ENCODE measurements around the gene NSMCE1.

NSMCE1 gene, protein sequence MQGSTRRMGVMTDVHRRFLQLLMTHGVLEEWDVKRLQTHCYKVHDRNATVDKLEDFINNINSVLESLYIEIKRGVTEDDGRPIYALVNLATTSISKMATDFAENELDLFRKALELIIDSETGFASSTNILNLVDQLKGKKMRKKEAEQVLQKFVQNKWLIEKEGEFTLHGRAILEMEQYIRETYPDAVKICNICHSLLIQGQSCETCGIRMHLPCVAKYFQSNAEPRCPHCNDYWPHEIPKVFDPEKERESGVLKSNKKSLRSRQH

DNA sequence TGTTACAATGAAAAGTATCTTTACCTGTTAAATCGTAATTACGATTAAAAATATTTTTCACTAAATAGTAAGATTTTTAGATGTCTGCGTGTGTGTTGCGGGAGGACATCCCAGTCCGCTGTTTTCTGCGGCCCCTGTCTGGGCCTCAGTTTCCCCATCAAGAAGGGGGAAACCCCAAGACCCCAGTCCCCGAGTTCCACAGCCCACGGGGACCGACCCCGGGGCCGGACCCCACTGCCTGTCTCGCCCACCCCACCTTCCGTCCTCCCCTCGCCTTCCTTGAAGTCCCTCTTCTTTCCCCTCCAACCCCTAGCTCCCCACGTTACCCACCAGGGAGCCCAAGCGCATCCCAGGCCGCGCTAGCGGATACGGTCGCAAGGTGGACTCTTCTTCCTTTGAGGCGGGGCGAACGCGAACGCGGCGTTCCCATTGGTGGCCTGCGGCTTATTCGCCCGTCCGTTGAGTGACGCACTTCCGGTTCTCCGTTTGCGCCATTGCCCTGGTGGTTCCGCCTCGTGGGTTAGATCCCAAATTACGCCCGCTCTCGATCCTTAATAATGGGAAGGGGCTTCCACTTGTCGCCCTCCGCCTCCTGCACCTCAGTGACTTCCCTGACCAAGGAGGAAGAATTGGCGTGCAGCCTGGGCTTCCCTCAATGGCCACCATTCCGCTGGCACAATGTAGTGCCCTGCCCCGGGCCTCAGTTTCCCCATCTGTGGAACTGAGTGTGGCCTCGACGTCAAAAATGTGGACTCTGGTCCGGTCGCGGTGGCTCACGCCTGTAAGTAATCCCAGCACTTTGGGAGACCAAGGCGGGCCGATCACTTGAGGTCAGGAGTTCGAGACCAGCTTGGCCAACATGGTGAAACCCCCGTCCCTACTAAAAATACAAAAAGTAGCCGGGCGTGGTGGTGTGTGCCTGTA lies at the start of gene NSMCE1:
Gene NSMCE1, minus strand, starts transcription at position 397 of the 924 bp plus-strand sequence. CDS start 11,202 bp downstream, outside the sequence.
- peak within 1 kb of the TSS; percentile 31 for H3K4me3 ChIP-seq (ENCODE audit: low read depth, low read length)

DNA sequence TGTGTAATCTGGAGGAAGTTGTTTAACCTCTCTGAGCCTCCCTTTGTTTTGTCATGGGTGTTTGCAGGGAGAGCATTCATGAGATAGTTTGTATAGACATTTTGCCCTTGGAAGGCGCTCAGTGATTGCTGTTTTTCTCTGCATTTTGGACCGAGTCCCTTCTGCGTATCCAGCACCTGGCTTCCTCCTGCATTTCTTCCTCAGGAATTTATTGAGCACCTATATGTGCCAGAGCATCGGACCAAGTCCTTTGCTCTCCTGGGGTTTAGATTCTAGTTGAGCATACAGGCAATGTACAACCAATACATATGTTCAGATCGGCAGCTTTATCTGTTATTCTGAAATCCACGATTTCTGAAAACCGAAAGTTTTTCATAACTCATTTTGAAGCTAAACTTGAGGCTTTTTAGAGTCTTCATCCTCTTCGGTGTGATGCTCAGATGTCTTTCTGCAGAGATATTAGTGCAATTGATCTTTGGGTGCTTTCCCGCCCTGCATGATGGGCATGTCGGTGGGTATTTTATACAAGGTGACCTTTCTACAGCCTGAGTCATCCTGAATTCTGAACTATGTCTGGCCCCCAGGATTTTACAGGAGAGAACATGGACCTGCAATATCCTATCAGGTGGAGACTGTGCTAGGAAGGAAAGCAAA lies 49.3 kb upstream of the NSMCE1 start:
- no peak overlapping the region for H3K4me3 ChIP-seq (ENCODE audit: low read depth, low read length)

DNA sequence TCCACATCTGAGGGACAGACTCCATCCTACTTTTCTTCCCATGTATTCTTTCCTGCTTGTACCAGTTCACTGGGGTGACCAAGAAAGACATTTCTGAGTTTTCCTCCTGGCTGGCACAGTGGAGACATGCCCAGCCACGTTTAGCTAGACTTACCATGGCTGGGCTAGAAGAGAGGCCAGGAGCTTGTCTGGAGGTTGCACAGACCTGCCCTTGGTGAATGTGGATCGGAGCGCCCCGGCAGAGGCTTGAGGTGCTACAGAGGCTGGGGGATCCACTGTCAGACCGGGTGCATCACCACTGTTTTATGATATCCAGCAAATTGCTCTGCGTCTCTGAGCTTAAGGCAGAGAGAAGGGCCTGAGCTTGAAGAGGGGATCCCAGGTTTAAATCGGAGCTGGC lies 48.7 kb upstream of the NSMCE1 start:
- no peak overlapping the region for H3K4me3 ChIP-seq (ENCODE audit: low read depth, low read length)

DNA sequence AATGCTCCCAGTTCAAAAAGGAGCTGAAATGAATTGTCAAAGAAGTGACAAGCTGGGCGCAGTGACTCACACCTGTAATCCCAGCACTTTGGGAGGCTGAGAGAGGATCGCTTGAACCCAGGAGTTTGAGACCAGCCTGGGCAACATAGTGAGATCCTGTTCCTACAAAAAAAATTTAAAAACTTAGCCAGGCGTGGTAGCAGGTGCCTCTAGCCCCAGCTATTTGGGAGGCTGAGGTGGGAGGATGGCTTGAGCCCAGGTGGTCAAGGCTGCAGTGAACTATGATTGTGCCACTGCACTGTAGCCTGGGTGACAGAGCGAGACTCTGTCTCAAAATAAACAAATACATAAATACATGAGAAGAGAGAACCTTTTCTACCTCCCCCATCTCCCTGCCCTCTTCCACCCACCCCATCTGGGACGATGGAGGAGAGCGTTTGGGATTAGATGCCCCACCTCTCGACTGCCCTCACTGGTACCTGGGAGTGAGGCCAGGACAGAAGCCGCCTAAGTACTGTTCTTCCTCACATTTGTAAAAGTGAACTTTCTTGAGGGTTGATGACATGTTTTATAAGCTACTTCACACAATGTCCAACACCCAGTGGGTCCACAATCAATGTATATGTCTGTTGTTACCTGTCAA lies 47.6 kb upstream of the NSMCE1 start:
- H3K4me3 ChIP-seq (ENCODE audit: low read depth, low read length) = no peak overlapping the region

DNA sequence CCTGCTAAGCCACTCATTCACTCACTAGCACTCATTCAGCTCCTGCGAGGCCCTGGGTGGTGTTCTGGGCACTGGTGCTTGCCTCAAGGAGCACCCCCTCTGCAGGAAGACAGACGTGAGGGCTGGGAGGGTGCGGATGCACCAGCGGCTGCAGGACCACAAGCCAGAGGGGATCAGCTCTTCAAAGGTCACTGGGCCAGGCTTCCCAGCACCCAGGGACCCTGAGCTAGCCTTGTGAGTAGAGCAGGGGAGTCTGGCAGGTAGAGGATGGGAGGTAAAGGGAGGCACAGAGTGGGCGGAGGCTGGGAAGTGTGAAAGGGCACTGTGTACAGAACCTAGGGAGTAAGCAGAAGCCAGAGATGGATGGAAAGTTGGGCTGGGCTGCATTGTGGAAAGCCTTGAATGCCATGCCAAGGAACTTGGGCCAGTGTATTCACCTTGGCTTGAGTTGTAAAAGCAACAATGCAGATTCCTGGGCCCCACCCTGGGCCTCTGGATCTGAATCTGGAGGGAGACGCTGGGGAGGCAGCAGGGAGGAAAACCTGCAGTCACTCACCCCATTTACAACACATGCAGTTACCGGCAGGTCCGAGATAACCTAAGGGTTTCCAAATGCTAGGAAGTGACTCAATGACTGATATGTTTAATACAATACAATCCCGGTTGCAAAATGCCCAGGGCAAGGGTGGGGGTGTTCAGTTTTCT lies 46.9 kb upstream of the NSMCE1 start:
- H3K4me3 ChIP-seq (ENCODE audit: low read depth, low read length) = no peak overlapping the region

DNA sequence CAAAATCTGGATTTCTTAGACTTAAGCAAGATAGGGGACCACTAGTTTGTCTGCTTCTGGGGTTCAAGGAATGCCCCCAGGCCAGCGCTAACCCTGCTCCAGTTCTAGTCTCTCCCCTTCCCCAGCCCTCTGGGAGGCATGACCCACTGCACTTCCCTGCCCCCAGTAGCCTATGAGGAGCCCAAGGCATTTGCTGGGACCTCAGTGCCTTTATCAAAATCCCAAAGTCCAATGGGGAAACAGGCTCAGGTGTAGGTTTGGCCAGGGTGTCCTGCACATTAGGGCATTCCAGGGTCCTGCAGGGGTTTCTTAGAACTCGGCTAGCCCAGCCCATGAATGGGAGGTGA lies 46.4 kb upstream of the NSMCE1 start:
- no peak overlapping the region for H3K4me3 ChIP-seq (ENCODE audit: low read depth, low read length)

DNA sequence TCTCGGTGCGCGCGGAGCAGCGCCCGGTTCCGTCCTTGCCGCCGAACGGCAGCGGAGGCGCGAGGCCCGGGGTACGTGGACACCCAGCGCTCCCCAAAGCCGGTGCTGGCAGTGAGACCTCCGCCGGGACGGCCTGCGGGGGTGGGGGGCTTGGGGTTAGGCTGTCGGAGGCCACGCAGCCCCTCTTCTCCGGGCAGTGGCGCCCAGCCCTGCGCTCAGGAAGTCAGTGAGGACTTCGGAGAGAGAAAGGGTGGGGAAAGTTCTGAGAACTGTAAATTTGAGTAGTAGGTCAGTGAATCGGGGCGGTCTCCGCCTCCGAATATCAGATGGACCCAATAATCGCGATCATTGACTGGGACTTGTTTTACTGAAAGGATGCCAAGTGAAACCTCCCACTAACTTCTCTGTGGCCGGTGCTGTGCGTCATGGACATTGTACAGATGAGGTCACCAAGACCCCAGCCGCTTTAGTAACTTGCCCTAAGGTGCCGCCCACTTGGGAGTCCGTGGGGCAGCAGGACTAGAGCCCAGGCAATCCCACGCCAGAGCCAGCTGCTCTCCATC lies 45.7 kb upstream of the NSMCE1 start:
- peak overlapping the region; percentile 65 for H3K4me3 ChIP-seq (ENCODE audit: low read depth, low read length)

DNA sequence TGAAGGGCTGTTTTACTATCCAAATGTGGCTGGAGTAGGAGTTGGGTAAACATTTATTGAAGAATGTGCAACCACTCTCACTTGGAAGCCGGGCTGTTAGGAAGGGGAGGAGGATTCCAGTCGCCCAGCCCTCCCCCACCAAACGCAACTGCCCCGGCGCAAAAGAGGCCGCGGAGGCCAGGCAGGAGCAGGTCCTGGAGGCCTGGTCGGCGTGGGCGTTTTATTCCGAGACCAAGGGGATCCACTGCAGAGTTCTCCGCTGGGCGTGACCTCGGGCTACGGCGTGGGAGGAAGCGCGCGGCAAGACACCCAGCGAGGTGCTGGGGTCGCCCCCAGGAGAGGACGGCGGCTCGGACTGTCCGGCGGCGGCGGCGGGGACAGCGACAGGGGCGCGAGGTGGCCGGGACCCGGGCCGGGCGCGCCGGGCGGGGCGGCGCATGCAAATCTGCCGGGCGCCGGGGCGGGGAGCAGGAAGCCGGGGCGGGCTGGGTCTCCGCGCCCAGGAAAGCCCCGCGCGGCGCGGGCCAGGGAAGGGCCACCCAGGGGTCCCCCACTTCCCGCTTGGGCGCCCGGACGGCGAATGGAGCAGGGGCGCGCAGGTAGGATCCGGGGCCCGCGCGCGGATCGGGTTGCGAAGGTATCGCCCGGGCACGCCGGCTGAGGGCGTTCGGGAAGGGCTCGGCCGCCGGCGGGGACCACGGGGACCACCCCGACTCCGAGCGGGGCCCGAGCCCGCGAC lies 45.0 kb upstream of the NSMCE1 start, which contains the start of gene IL4R:
Gene IL4R, plus strand, starts transcription at position 553 of the 739 bp plus-strand sequence. CDS start 26,230 bp downstream, outside the sequence.
- H3K4me3 ChIP-seq (ENCODE audit: low read depth, low read length) = peak within 1 kb of the TSS; percentile 65

DNA sequence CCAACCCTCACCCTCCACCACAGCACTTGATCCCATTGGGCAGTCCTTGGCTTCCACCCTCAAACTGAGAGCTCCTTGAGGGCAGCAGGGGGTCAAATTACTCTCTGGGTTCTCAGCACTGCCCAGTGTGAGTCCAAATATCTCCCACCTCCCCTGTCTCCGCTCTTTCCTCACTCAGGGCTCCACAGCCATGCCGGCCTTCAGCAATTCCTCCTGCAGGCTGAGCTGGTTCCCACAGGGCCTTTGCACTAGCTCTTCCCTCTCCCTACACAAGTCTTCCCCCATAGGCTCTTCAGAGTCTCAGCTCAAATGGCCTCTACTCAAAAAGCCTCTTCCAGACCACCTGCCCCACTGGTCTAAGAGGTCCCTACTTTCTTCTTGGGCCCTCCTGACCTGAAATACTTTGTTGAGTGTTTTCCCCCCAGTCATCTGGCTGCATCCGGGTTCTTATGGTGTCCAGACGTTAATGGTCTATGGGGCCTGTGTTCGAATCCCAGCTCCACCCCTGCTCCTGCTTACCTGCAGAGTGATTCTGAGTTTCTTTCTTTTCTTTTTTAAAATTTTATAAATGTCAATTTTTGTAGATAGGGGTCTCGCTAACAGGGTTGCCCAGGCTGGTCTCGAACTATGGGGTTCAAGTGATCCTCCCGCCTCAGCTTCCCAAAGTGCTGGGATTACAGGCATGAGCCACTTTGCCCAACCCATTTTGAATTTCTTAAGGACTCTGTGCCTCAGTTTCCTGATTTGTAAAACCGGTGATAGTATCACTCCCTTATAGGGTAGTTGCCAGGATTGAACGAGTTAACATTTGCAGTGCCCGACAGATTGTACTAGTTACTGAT lies 44.2 kb upstream of the NSMCE1 start:
- H3K4me3 ChIP-seq (ENCODE audit: low read depth, low read length) = peak overlapping the region; percentile 65

DNA sequence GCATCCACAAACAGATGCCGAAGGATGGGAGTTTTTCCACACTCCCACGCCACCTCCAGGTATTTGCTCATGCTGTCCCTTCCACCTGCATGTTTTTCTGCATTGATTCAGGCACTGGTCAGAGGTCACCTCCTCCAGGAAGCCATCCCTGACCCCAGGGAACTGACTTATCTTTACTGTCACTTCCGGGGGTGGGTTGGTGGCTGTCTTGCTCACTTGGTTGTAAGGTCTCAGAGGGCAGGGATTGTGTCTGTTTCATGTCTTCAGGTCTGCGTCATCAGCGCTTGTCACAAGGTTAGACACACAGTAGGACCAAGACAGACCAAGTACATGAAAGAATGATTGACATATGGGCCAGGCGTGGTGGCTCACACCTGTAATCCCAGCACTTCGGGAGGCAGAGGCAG lies 43.3 kb upstream of the NSMCE1 start:
- no peak overlapping the region for H3K4me3 ChIP-seq (ENCODE audit: low read depth, low read length)

DNA sequence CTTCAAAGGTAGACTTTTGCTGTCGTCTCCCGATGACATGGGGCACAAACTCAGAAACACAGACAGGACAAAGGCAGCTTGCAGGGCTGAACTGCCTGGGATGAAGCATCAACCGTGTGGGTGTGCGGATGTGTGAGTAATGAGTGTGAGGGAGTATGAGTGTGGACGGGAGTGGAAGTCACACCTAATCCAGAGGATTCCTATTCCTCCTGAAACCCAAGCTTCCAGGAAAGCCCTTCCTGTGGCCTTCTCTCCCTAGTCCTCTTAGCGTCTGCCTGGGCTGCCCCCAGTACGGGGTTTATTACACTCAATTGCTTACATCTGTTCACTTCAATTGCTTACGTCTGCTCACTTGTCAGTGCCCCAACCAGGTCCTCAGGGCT lies 42.9 kb upstream of the NSMCE1 start:
- no peak overlapping the region for H3K4me3 ChIP-seq (ENCODE audit: low read depth, low read length)

DNA sequence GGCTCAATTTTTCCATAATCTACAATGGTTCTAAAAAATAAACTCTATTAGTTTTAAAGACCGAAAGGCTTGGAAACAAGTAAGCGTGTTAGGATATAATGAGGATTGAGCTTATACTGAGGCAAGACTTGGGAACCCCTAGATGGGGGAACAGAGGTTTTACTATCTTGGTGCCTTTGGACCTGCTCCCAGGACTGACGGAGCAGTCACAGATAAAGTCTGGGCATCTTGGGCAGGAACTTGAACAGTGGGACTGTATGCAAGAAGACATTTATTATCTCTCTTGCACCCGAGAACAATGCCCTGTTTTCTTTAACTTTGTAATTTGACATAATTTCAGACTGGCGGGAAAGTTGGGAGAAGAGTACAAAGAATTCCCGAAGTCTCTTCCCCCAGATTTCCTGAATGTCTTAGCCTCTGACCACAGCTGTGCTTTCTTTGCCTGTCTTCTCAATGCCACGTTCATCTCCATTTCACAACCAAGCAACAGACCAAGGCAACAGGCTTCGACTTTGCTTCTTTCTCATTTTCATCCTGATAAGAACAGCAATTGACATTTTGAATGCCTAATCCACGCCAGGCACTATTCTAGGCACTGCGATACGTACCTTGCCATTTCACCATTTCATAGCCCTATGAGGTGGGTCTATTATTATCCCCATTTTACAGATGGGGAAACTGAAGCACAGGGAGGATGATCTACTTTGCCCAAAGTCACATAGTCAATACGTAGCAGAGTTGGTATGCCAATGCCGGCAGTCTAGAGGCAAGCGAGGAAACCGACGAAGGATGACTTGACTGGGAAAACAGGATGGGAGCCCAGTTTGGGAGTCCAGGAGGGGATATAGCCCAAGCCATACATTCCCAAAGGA lies 42.2 kb upstream of the NSMCE1 start:
- H3K4me3 ChIP-seq (ENCODE audit: low read depth, low read length) = no peak overlapping the region

DNA sequence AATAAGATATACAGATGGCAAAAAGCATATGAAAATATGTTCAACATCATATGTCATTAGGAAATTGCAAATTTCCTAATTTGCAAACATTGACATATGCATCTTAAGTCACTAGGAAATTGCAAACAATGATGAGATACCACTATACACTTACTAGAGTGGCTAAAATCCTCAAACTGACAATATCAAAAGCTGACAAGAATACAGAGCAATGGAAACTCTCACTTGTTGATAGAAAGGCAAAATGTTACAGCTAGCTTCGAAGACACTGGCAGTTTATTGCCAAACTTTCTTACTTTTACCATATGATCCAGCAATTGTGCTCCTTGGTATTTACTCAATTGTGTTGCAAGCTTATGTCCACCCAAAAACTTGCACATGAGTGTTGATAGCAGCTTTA lies 40.2 kb upstream of the NSMCE1 start:
- no peak overlapping the region for H3K4me3 ChIP-seq (ENCODE audit: low read depth, low read length)

DNA sequence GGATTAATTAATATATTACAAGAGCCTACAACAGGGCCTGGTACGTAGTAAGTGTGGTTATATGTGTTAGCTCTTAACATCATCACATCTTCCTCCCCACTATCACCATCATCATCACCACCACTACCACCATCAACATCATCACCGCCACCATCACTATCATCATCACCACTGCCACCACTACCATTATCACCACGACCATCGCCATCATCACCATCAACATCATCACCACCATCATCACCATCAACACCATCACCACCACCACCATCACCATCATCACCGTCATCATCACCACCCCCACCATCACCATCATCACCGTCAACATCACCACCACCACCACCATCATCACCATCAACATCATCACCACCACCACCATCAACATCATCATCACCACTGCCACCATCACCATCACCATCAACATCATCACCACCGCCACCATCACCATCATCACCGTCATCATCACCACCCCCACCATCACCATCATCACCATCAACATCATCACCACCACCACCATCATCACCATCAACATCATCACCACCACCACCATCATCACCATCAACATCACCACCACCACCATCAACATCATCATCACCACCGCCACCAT lies 37.4 kb upstream of the NSMCE1 start:
- H3K4me3 ChIP-seq (ENCODE audit: low read depth, low read length) = no peak overlapping the region

DNA sequence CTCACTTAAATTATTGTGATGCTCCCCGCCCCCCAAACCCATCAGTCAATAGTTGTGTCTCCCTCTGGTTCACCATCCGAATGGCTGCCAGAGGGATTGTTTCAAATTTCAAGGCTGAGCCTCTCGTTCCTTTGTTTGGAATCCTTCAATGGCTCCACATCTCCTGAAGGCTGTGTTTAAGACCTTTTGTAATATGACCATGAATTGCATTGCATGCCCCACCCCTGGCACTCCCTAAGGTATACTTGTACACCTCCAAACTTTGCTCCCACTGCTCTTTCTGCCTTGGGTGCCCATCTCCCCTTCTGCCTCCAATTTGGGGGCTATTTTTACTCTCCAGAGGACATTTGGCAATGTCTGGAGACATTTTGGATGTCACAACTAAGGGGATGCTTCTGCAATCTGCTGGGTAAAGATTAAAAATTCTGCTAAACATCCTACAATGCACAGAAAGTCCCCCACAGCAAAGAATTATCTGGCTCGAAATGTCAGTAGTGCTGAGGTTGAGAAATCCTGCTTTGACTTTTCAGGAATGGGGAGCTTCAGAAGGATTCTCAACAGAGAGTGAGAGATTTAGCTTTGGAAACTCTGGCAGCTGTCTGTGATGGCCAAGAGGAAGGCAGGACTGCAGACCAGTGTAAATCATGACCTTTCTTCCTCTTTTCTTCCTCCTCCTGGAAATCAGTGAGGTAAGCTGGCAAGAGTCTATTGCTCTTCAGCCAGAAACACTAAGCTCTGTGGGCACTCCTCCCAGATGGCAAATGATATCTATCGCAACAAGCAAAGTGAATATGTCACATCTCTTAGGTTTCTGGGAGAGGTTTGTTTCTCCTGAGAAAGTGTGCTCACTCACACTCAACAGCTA lies 36.5 kb upstream of the NSMCE1 start:
- H3K4me3 ChIP-seq (ENCODE audit: low read depth, low read length) = no peak overlapping the region

DNA sequence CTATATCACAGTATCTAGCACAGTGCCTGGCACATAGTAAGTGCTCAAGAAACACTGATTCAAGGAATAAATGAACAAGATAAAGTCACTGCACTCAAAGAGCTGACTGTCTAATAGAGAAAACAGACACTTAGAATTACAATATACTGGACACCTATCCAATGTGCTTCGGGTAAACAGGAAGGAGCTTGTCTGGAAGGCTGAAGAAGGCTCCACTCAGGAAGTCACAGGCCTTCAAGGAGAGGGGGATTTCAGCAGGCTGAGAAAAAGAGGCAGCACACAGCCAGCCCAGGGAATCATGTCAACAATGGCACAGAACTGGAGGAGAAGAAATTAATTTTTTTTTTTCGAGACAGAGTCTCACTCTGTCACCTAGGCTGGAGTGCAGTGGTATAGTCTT lies 35.5 kb upstream of the NSMCE1 start:
- no peak overlapping the region for H3K4me3 ChIP-seq (ENCODE audit: low read depth, low read length)
